Measurements from ENCODE around the gene TTF2.

DNA sequence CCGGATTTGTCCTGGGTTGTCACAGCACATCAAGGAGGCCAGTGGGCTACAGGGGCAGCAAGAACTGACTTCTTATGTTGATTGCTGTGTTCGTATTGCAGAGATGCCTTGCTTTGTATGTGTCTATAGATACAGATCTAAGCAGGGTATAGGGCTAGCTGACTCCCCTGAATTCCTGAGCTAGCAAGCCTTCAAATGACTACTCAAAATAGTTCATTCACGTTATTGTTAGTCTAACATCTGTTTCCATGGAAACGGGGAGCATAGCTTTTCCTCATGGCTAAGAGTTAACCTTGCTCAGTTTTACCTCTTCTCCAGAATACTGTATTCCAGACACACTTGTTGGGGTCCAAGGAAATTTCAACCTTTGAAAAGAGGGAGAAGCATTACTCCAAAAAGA lies 37.3 kb downstream of the TTF2 start:
- TF ChIP-seq, protein P1, sequence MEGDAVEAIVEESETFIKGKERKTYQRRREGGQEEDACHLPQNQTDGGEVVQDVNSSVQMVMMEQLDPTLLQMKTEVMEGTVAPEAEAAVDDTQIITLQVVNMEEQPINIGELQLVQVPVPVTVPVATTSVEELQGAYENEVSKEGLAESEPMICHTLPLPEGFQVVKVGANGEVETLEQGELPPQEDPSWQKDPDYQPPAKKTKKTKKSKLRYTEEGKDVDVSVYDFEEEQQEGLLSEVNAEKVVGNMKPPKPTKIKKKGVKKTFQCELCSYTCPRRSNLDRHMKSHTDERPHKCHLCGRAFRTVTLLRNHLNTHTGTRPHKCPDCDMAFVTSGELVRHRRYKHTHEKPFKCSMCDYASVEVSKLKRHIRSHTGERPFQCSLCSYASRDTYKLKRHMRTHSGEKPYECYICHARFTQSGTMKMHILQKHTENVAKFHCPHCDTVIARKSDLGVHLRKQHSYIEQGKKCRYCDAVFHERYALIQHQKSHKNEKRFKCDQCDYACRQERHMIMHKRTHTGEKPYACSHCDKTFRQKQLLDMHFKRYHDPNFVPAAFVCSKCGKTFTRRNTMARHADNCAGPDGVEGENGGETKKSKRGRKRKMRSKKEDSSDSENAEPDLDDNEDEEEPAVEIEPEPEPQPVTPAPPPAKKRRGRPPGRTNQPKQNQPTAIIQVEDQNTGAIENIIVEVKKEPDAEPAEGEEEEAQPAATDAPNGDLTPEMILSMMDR (conservative IDR thresholded peaks at IDR 0.05), result no peak
- no peak for TF ChIP-seq ZFX (IDR thresholded peaks at IDR 0.05)
